GM23338 (cell line): ENCODE data around the gene BAAT. TPM values are rescaled to one million over a fixed set of nuclear protein-coding genes. Genes with fewer than 3 reads are reported as not detected.

Source experiments
- ATAC-seq: fragments of 200-7000 bp; cut with Tn5 transposase; 3 replicates; pipeline ENCODE4 v1.9.1; 2020
- DNase-seq: peaks from one replicate; pipeline ENCODE4 v3.0.0-alpha.2; 2015; ENCODE audit warnings: low spot score
- H2AFZ ChIP-seq: fragments of 200-600 bp; sonication (generic); 2 replicates; pipeline ENCODE4 v1.8.0; 2016; ENCODE audit warnings: antibody characterized with exemption, mild to moderate bottlenecking, moderate library complexity
- H3F3A ChIP-seq: fragments of 200-600 bp; sonication (generic); replicated peaks from 2 replicates; pipeline ENCODE4 v1.8.0; 2017; ENCODE audit warnings: antibody characterized with exemption, mixed run types, low read depth
- H3K27ac ChIP-seq: fragments of 200-600 bp; sonication (generic); 2 replicates; pipeline ENCODE4 v1.6.1; 2016; ENCODE audit warnings: low read depth
- H3K27me3 ChIP-seq: fragments of 200-600 bp; sonication (generic); 2 replicates; pipeline ENCODE4 v1.8.0; 2016; ENCODE audit warnings: mild to moderate bottlenecking, mixed run types, moderate library complexity; ENCODE audit not compliant: insufficient read depth
- H3K36me3 ChIP-seq: fragments of 200-600 bp; sonication (generic); 2 replicates; pipeline ENCODE4 v1.8.0; 2016; ENCODE audit warnings: mild to moderate bottlenecking; ENCODE audit not compliant: insufficient read depth
- H3K4me1 ChIP-seq: fragments of 200-600 bp; sonication (generic); 2 replicates; pipeline ENCODE4 v1.8.0; 2016; ENCODE audit warnings: mild to moderate bottlenecking, moderate library complexity; ENCODE audit not compliant: insufficient read depth
- H3K4me2 ChIP-seq: fragments of 200-600 bp; sonication (generic); 2 replicates; pipeline ENCODE4 v1.7.1; 2017; ENCODE audit warnings: mixed run types
- H3K4me3 ChIP-seq: fragments of 200-600 bp; sonication (generic); 2 replicates; pipeline ENCODE4 v1.6.1; 2016; ENCODE audit warnings: mixed run types
- H3K79me2 ChIP-seq: fragments of 200-600 bp; sonication (generic); replicated peaks from 2 replicates; pipeline ENCODE4 v1.8.0; 2017; ENCODE audit warnings: mild to moderate bottlenecking; ENCODE audit not compliant: insufficient read depth
- H3K9me2 ChIP-seq: fragments of 200-600 bp; sonication (generic); 2 replicates; pipeline ENCODE4 v1.8.0; 2017; ENCODE audit not compliant: insufficient read depth
- H4K20me1 ChIP-seq: fragments of 200-600 bp; sonication (generic); replicated peaks from 2 replicates; pipeline ENCODE4 v1.8.0; 2017; ENCODE audit warnings: mild to moderate bottlenecking; ENCODE audit not compliant: insufficient read depth
- H3K27ac Mint-ChIP-seq: 2 replicates; pipeline ENCODE4 v1.8.0; 2020; ENCODE audit warnings: inconsistent platforms, mild to moderate bottlenecking, moderate library complexity, mixed read lengths
- H3K27me3 Mint-ChIP-seq: 3 replicates; pipeline ENCODE4 v1.8.0; 2022; ENCODE audit warnings: low read depth, mild to moderate bottlenecking, moderate library complexity, mixed read lengths, inconsistent platforms; ENCODE audit not compliant: insufficient read depth, poor library complexity
- H3K36me3 Mint-ChIP-seq: 3 replicates; pipeline ENCODE4 v1.8.0; 2021; ENCODE audit warnings: low read depth, mild to moderate bottlenecking, inconsistent platforms, moderate library complexity, mixed read lengths
- H3K4me1 Mint-ChIP-seq: 3 replicates; pipeline ENCODE4 v1.8.0; 2020; ENCODE audit warnings: mild to moderate bottlenecking, inconsistent platforms, mixed read lengths
- H3K4me3 Mint-ChIP-seq: 3 replicates; pipeline ENCODE4 v1.8.0; 2021; ENCODE audit warnings: moderate library complexity, mild to moderate bottlenecking, inconsistent platforms, mixed read lengths
- H3K9me3 Mint-ChIP-seq: 3 replicates; pipeline ENCODE4 v1.8.0; 2020; ENCODE audit warnings: moderate library complexity, mild to moderate bottlenecking, inconsistent platforms, mixed read lengths
- CREB1 ChIP-seq: fragments of 250-450 bp; sonication (Bioruptor Pico); IDR thresholded peaks from 2 replicates; pipeline ENCODE4 v1.5.0; 2020; ENCODE audit warnings: low read depth, mild to moderate bottlenecking, moderate library complexity
- CTCF ChIP-seq, 2 experiments: fragments of 200-600 bp in 1 of 2; sonication (generic) in 1 of 2; conservative IDR thresholded peaks; 2 replicates each; pipeline versions ENCODE4 v1.5.1 to v1.6.1; 2016 to 2017; ENCODE audit warnings: antibody characterized with exemption in 2 of 2, low read depth in 2 of 2, mild to moderate bottlenecking in 2 of 2, moderate library complexity in 1 of 2
- ETS1 ChIP-seq: IDR thresholded peaks from 2 replicates; pipeline ENCODE4 v1.6.1; 2016; ENCODE audit warnings: antibody characterized with exemption
- EZH2 ChIP-seq: fragments of 200-600 bp; sonication (generic); IDR thresholded peaks from one replicate; pipeline ENCODE4 v1.8.0; 2017; ENCODE audit warnings: antibody characterized with exemption, mild to moderate bottlenecking, low read depth; ENCODE audit not compliant: unreplicated experiment
- EZH2phosphoT487 ChIP-seq: fragments of 200-600 bp; sonication (generic); IDR thresholded peaks from one replicate; pipeline ENCODE4 v1.8.1; 2018; ENCODE audit warnings: antibody characterized with exemption; ENCODE audit not compliant: unreplicated experiment
- JUNB ChIP-seq: IDR thresholded peaks from one replicate; pipeline ENCODE4 v1.6.1; 2016; ENCODE audit warnings: antibody characterized with exemption; ENCODE audit not compliant: unreplicated experiment
- NANOG ChIP-seq: IDR thresholded peaks from 2 replicates; pipeline ENCODE4 v1.6.1; 2016; ENCODE audit warnings: antibody characterized with exemption, borderline replicate concordance
- POLR2AphosphoS5 ChIP-seq: IDR thresholded peaks from 2 replicates; pipeline ENCODE4 v1.6.1; 2016; ENCODE audit warnings: antibody characterized with exemption, low read depth
- REST ChIP-seq: IDR thresholded peaks from one replicate; pipeline ENCODE4 v1.6.1; 2018; ENCODE audit warnings: antibody characterized with exemption; ENCODE audit not compliant: unreplicated experiment
- STAT1 ChIP-seq: IDR thresholded peaks from one replicate; pipeline ENCODE4 v1.6.1; 2016; ENCODE audit warnings: antibody characterized with exemption; ENCODE audit not compliant: unreplicated experiment
- ZNF114 ChIP-seq: fragments of 250-450 bp; sonication (Bioruptor Pico); IDR thresholded peaks from 2 replicates; pipeline ENCODE4 v1.5.0; 2020; ENCODE audit warnings: mild to moderate bottlenecking, moderate library complexity
- ZNF331 ChIP-seq: fragments of 250-450 bp; sonication (Bioruptor Pico); IDR thresholded peaks from 2 replicates; pipeline ENCODE4 v1.5.0; 2020; ENCODE audit warnings: low read depth, mild to moderate bottlenecking, moderate library complexity
- ZNF462 ChIP-seq: fragments of 250-450 bp; sonication (Bioruptor Pico); IDR thresholded peaks from 2 replicates; pipeline ENCODE4 v1.5.0; 2020; ENCODE audit warnings: mild to moderate bottlenecking, moderate library complexity
- polyA plus RNA-seq: library from polyadenylated mRNA; unstranded; fragments of >200 nt; fragmentation: Nextera tagmentation; extraction: Ambion mirVana; gene quantifications from 2 replicates; pipeline ENCODE4 v1.2.1, GENCODE V29; 2016
- total RNA-seq: library from RNA; depleted of rRNA; stranded (reverse); fragments of >200 nt; shearing (Covaris generic); gene quantifications from 2 replicates; pipeline ENCODE4 v1.2.3, GENCODE V29; 2014

BAAT gene
- total and polyA plus RNA-seq, 2 experiments from 2014 or later = 0.08 to 0.14 TPM

- no peaks in the 10 kb centered on the region for H3K79me2 ChIP-seq
- ATAC-seq (no peak), DNase-seq (no peak)
- peaks cover 10% of the 10 kb centered on the region for H3K4me1 Mint-ChIP-seq
- H3K27ac Mint-ChIP-seq = no peak overlapping the region
- H4K20me1 ChIP-seq = no peaks in the 10 kb centered on the region
- H2AFZ ChIP-seq = no peak overlapping the region
- no peaks in the 10 kb centered on the region for H3K36me3 ChIP-seq
- TF ChIP-seq CREB1 (CRISPR knock-in tag) = no peak
- no peak for TF ChIP-seq EZH2phosphoT487
- TF ChIP-seq ZNF462 (CRISPR knock-in tag) = no peak
- TF ChIP-seq ZNF114 (CRISPR knock-in tag) = no peak
- no peak for TF ChIP-seq POLR2AphosphoS5
- TF ChIP-seq EZH2 = no peak
- no peak for TF ChIP-seq ZNF331
- no peak for TF ChIP-seq JUNB
- TF ChIP-seq ETS1 = no peak
- TF ChIP-seq STAT1 = no peak
- no peak for TF ChIP-seq NANOG
- TF ChIP-seq CTCF (conservative IDR thresholded peaks at IDR 0.05; ENCODE audit: low read depth in 2 of 2) = no peak
- TF ChIP-seq REST = no peak
- no peaks in the 10 kb centered on the region for H3K4me1 ChIP-seq
- peaks cover 10% of the 10 kb centered on the region for H3K9me2 ChIP-seq
- H3K4me3 ChIP-seq = no peak overlapping the region
- no peaks in the 10 kb centered on the region for H3K36me3 Mint-ChIP-seq
- no peak overlapping the region for H3K27ac ChIP-seq
- H3K9me3 Mint-ChIP-seq = no peaks in the 10 kb centered on the region
- no peaks in the 10 kb centered on the region for H3K27me3 Mint-ChIP-seq
- no peak overlapping the region for H3K4me3 Mint-ChIP-seq
- H3F3A ChIP-seq = no peaks in the 10 kb centered on the region
- H3K4me2 ChIP-seq = no peak overlapping the region
- H3K27me3 ChIP-seq = no peaks in the 10 kb centered on the region
Measured at GRCh38 chr9:101337237-101337636, 47.6 kb downstream of the BAAT start.
